Stimulated activated memory B cell treated with anti-CD40 and anti-IgM and Interleukin-4, amounts not matched to agents 10 μg/mL and 1 μg/mL and 100 μg/mL, for 72 hours (primary cell): ENCODE data around the gene TMEM117.
"Not testable (repeated sequence)": the region's sequence is repeated elsewhere in the genome, so short reads cannot be mapped to it uniquely, and the experiment has no call there.

Experiments used
- ATAC-seq: fragments of 150-1000 bp; cut with Tn5 transposase; 2 replicates; pipeline ENCODE4 v1.10.0; 2021
- H3K27ac Mint-ChIP-seq: one replicate; pipeline ENCODE4 v1.8.0; 2022; ENCODE audit warnings: mild to moderate bottlenecking, mixed read lengths
- H3K27me3 Mint-ChIP-seq: one replicate; pipeline ENCODE4 v1.8.0; 2022; ENCODE audit warnings: mixed read lengths
- H3K36me3 Mint-ChIP-seq: one replicate; pipeline ENCODE4 v1.8.0; 2022; ENCODE audit warnings: mixed read lengths
- H3K4me1 Mint-ChIP-seq: one replicate; pipeline ENCODE4 v1.8.0; 2022; ENCODE audit warnings: mixed read lengths
- H3K4me3 Mint-ChIP-seq: one replicate; pipeline ENCODE4 v1.8.0; 2022; ENCODE audit warnings: mild to moderate bottlenecking, moderate library complexity, mixed read lengths
- H3K9me3 Mint-ChIP-seq: one replicate; pipeline ENCODE4 v1.8.0; 2022; ENCODE audit warnings: mixed read lengths

TMEM117 gene

DNA sequence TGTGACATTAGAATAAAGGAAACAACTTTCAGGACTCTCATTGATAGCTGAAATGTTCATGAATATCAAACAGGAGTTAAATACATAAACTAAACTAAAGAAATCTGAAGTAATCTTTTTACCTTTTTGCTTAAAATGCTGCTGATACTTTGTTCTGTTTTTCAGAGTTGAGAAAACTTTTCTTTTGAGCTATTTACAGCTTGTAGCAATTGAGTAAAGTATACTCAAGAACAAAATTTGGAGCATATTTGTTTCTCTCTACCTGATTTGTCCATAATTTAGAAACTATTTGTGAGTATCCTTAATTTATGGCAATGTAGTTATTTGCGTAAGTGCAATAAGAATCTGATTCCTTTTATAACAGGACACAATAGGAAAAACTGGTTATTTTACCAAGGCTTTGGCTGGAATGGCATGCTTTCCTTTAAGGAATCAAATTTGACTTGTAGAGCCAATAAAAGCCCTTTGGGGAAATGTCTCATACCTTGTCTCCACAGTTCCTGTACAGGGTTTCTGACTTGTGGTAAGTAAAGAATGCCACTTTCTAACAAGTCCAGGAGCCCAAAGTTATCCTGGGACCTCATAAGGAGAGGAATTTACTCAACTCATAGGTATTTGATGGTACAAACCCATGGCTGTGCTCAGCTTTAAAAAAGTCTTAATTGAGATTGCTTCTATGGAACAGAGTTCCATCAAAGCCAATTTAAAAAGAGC, 195.7 kb downstream of the TMEM117 start:
- no peaks in the 10 kb centered on the region for H3K9me3 Mint-ChIP-seq
- no peaks in the 10 kb centered on the region for H3K27me3 Mint-ChIP-seq
- peaks cover 24% of the 10 kb centered on the region for H3K36me3 Mint-ChIP-seq
- no peak overlapping the region for H3K27ac Mint-ChIP-seq
- H3K4me1 Mint-ChIP-seq, result no peaks in the 10 kb centered on the region
- H3K4me3 Mint-ChIP-seq, result no peak overlapping the region
- ATAC-seq, result no peak

DNA sequence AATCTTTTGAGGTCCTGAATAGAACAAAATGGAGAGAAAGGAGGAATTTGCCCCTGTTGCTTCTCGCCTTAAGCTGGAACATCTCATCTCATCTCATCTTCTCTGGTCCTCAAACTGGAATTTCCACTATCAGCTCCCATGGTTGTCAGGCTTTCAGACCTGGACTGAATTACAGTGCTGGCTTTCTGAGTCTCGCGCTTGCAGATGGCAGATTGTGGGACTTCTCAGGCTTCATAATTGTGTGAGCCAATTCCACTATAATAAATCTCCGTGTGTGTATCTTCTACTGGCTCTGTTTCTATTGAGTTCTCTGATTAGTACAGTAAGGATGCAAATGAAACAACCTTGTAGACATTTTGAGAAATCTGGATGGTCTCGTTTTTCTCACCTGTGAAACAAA, 199.0 kb downstream of the TMEM117 start:
- Mint-ChIP-seq H3K9me3 (no peaks in the 10 kb centered on the region), H3K36me3 (peaks cover 23% of the 10 kb centered on the region), H3K4me3 (no peak overlapping the region), H3K4me1 (no peaks in the 10 kb centered on the region), H3K27me3 (no peaks in the 10 kb centered on the region), H3K27ac (no peak overlapping the region)
- no peak for ATAC-seq

DNA sequence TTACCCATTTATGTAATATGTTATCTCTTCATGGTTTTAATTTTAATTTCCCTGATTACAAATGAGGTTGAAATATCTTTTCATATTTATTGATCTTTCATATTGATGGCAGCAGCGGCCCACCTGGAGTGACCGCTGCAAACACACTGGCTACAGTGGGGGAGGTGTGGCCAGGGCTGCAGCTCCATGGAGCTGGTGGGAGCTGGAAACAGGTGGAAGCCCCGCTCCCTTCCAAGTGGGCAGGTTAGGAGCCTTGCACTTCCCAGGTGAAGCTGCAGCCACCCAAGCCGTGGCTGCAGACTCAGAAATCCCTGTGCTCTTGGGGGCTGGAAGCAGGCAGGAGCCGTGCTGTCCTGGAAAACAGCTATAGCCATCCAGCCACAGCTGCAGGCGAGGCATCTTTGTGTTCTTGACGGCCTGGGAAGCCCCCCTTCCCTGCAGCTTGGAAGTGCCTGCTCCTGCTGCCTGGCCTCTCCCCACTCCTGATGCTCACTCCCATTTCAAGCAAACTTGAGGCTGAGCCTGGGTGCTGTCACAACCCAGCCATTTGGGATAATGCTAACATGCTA, 201.1 kb downstream of the TMEM117 start:
- Mint-ChIP-seq H3K27ac (no peak overlapping the region), H3K9me3 (no peaks in the 10 kb centered on the region), H3K4me1 (no peaks in the 10 kb centered on the region), H3K27me3 (no peaks in the 10 kb centered on the region), H3K36me3 (peaks cover 25% of the 10 kb centered on the region), H3K4me3 (no peak overlapping the region)
- no peak for ATAC-seq

DNA sequence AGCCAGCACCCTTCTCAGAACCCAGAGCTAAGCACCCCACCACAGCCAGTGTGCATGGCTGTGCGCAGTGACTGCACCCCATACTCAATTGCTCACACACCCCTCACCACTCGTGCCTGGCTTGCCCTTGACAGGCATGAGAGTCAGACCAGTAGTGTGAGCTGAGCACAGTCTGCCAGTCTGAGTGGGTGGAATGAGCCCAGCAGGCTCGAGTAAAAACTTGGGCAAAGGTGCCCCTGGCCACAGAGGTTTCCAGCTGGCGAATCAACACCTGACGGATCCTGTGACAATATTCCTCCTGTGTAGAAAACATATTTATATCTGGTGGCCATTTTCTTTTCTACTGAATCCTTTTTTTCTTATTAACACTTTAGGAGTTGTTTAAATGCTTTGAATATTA, 202.5 kb downstream of the TMEM117 start:
- Mint-ChIP-seq H3K27me3 (no peaks in the 10 kb centered on the region), H3K4me3 (no peak overlapping the region), H3K36me3 (peaks cover 25% of the 10 kb centered on the region), H3K27ac (no peak overlapping the region), H3K4me1 (no peaks in the 10 kb centered on the region), H3K9me3 (no peaks in the 10 kb centered on the region)
- ATAC-seq, result peak; percentile 34

DNA sequence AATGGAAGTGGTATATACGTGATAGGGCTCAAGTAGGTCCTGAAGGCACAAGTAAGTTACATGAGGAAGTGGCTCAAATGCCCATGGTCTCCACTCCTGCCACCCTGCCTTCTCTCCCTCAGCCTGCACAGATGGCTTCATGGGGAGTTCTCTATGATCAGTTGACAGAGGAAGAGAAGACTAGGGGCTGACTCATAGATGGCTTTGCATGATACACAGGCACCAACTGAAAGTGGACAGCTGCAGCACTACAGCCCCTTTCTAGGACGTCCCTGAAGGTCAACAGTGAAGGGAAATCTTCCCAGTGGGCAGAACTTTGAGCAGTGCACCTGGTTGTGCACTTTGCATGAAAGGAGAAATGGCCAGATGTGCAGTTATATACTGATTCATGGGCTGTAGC, 208.6 kb downstream of the TMEM117 start:
- not testable (repeated sequence) for H3K4me1 Mint-ChIP-seq, H3K9me3 Mint-ChIP-seq, H3K27me3 Mint-ChIP-seq, H3K27ac Mint-ChIP-seq, ATAC-seq, H3K4me3 Mint-ChIP-seq
- H3K36me3 Mint-ChIP-seq, result peaks cover 30% of the 10 kb centered on the region

DNA sequence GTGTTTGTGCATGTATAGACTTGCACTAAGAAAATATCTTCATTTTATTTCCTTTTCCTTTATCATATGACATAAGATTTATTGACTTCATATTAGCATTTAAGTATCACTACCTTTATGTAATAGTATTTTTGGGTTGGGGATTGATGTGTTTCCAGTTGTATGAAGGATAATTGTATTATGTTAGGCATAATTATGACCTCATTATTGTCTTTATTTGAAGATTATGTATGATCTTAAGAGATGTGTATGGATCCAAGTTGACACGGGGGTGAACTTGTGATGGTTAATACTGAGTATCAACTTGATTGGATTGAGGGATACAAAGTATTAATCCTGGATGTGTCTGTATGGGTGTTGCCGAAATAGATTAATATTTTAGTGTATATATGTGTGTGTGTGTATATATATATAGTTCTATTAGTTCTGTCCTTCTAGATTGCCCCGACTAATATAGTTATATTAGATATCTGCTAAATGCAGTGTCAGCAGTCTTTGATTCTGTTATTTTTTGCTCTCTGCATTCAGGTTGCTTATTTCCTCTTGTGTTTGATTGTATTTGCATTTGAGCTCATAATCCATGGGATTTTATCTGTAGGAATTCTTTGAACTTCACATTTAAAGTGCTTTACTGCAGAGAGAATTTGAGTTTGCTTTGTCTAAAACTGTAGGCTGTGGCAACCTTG, 211.0 kb downstream of the TMEM117 start:
- peaks cover 26% of the 10 kb centered on the region for H3K36me3 Mint-ChIP-seq
- ATAC-seq, result no peak
- H3K4me3 Mint-ChIP-seq, result no peak overlapping the region
- H3K27ac Mint-ChIP-seq, result no peak overlapping the region
- H3K9me3 Mint-ChIP-seq, result no peaks in the 10 kb centered on the region
- H3K4me1 Mint-ChIP-seq, result no peaks in the 10 kb centered on the region
- H3K27me3 Mint-ChIP-seq, result no peaks in the 10 kb centered on the region

DNA sequence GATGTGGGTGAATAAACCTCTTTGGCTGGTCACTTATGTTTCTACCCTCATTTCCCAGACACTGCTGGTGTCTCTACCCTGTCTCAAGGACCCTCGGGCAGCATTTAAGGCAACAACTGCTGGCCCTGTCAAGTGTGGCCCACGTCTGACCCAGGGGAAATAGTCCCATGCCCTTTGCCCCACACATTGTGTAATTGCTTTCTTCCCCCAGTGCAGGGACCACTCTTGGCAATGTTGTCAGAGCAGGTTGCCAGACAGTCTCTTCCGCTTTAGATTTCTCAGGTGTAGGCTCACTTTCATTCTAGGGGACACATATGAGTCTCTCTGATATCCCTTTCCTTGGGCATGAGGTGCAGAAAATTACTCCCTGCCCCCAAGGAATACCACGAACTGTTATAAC, 216.7 kb downstream of the TMEM117 start:
- H3K36me3 Mint-ChIP-seq, result no peaks in the 10 kb centered on the region
- H3K4me1 Mint-ChIP-seq, result no peaks in the 10 kb centered on the region
- H3K4me3 Mint-ChIP-seq, result no peak overlapping the region
- H3K27me3 Mint-ChIP-seq, result no peaks in the 10 kb centered on the region
- no peak overlapping the region for H3K27ac Mint-ChIP-seq
- no peaks in the 10 kb centered on the region for H3K9me3 Mint-ChIP-seq
- no peak for ATAC-seq

DNA sequence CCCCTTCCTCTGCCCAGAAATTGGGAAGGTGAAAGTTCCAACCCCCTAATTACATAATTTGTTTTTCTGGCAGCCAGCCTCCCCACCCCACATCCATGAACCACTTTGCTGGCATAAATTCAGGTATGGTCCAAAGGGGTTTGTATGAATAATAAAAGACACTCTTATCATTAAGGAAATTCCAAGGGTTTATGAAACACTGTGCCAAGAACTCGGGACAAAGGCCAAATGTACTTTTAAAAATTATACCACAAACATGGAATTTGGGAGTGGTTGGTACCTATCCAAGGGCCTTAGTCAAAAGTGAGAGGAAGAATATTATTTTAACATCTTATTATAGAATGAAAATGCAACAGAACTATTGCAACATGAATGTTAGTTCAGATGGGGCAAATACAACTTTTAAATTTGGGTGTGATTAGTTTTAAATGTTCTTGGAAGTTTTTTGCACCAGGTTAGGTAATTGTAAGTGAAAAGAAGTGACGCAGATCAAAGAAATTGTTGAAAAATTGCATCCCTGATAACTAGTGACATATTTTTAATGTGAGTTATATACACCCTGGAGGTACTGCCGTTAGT, 217.8 kb downstream of the TMEM117 start:
- H3K27ac Mint-ChIP-seq, result no peak overlapping the region
- H3K4me3 Mint-ChIP-seq, result no peak overlapping the region
- H3K27me3 Mint-ChIP-seq, result no peaks in the 10 kb centered on the region
- no peak for ATAC-seq
- no peaks in the 10 kb centered on the region for H3K9me3 Mint-ChIP-seq
- H3K4me1 Mint-ChIP-seq, result no peaks in the 10 kb centered on the region
- no peaks in the 10 kb centered on the region for H3K36me3 Mint-ChIP-seq

DNA sequence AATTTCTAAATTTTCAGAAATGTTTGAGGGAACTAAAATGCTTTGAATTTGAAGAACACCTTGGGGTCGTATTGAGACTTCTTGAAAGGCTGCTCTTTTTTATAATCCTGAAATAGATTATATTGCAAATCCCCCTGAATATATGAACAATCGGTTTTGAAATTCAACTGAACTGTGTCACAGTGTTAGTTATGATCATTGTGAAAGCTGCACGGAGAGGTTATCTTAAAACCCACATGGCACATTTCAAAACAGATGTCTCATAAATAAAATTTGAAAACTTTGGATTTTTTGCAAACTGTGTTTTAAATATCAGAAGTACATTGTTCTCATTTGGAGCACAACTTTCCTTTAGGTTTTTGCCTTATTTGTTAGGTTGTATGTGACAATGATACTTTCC, 218.4 kb downstream of the TMEM117 start:
- no peaks in the 10 kb centered on the region for H3K27me3 Mint-ChIP-seq
- no peaks in the 10 kb centered on the region for H3K36me3 Mint-ChIP-seq
- no peak overlapping the region for H3K27ac Mint-ChIP-seq
- no peak for ATAC-seq
- no peaks in the 10 kb centered on the region for H3K4me1 Mint-ChIP-seq
- H3K4me3 Mint-ChIP-seq, result no peak overlapping the region
- no peaks in the 10 kb centered on the region for H3K9me3 Mint-ChIP-seq

DNA sequence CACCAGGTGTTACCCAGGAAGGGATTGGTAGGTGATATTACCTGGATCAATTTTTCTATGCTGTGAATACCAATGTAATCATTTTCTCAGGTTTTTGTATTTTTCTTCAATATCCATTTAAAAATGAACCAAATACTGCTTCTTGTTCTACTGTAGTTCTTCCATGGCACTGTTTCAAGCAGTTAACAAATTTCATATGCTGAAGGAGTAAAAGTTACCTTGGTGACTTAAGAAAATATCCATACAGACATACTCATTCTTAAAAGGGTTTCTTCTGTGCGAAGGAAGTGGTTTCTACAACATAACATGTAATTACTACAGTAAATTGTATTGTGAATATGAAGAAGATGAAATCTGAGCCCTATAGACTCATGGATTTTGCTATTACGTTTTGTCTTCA, 222.5 kb downstream of the TMEM117 start:
- ATAC-seq, result no peak
- Mint-ChIP-seq H3K36me3 (no peaks in the 10 kb centered on the region), H3K4me1 (no peaks in the 10 kb centered on the region), H3K4me3 (no peak overlapping the region), H3K9me3 (no peaks in the 10 kb centered on the region), H3K27ac (no peak overlapping the region), H3K27me3 (no peaks in the 10 kb centered on the region)

DNA sequence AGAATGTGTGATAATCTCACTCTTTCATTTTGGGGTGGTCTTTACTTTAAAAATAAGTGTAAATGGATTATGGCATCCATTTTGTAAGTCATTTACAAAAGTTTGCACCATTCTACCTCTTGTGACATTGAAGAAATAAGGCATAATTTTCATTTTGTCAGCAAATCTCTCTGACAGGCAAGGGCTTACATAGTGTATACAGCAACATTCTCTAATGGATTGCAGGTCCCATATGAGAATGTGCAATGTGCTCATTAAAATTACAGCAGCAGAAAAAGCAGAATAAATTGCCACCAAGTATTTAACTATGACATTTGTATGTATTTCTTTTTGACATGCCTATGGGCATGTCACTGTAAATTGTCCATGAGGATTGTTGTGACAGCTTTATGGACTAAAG, 223.6 kb downstream of the TMEM117 start:
- no peaks in the 10 kb centered on the region for H3K27me3 Mint-ChIP-seq
- H3K4me1 Mint-ChIP-seq, result no peaks in the 10 kb centered on the region
- no peaks in the 10 kb centered on the region for H3K36me3 Mint-ChIP-seq
- no peaks in the 10 kb centered on the region for H3K9me3 Mint-ChIP-seq
- H3K4me3 Mint-ChIP-seq, result no peak overlapping the region
- ATAC-seq, result no peak
- H3K27ac Mint-ChIP-seq, result no peak overlapping the region

DNA sequence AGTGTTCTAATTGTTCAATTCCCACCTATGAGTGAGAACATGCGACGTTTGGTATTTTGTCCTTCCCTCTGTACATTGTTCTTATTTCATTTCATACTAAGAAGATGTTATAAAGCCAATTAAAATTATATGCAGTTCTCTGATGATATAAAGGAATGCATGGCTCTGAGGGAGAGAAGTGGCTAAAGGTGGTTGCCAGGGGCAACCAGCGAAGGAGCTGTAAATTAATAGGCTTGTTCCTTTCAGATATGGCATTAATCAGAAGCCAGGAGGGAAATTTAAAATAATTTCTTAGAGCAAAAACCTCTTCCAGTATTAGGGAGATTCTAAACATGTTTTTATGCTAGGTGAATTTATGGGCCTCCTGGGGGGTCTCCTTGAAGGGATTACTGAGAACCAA, 227.8 kb downstream of the TMEM117 start:
- no peak for ATAC-seq
- no peaks in the 10 kb centered on the region for H3K4me1 Mint-ChIP-seq
- no peaks in the 10 kb centered on the region for H3K36me3 Mint-ChIP-seq
- no peak overlapping the region for H3K4me3 Mint-ChIP-seq
- no peaks in the 10 kb centered on the region for H3K9me3 Mint-ChIP-seq
- H3K27me3 Mint-ChIP-seq, result no peaks in the 10 kb centered on the region
- H3K27ac Mint-ChIP-seq, result no peak overlapping the region

DNA sequence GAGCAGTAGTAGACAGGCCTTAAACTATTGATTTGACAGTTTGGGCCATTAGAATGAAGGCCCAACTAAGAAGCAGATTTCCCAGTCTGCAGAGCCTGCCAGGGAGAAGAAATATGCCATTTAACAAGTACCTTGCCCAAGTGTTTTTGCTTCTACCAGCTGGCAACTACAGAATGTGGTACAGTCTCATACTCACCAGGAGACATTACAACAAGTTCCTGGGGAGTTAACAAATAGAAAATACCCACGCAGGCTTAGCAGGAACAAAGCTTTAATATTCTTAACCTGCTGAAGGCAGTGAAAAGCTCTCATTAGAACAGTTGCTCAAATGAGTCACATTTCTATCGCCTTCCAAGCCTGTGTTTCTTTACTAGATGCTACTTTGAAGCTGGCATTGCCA, 241.0 kb downstream of the TMEM117 start:
- peaks cover 6% of the 10 kb centered on the region for H3K36me3 Mint-ChIP-seq
- ATAC-seq, result no peak

DNA sequence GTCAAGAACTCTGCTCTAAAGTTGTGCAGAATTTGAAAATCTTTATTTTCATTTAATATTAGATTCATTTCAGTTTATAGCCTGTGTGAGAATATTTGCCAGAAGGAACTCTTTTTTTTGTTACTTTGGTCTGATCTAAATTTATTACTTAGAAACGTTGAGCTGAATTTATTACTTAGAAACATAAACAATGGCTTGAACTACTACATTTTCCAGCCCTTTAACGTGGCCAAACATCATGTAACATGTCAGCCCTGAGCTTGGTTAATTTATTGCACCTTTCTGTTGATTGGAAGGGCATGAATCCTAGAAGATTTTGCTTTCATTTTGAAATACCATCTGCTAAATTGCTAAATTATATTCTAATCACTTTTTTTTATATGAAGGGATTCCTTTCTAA, 241.4 kb downstream of the TMEM117 start:
- Mint-ChIP-seq H3K4me3 (no peak overlapping the region), H3K9me3 (peaks cover 2% of the 10 kb centered on the region)

More for the DNA sequence above, 241.0 kb downstream of the TMEM117 start:
- peaks cover 2% of the 10 kb centered on the region for H3K9me3 Mint-ChIP-seq
- H3K27ac Mint-ChIP-seq, result no peak overlapping the region
- no peaks in the 10 kb centered on the region for H3K4me1 Mint-ChIP-seq
- H3K27me3 Mint-ChIP-seq, result no peaks in the 10 kb centered on the region
- no peak overlapping the region for H3K4me3 Mint-ChIP-seq

DNA sequence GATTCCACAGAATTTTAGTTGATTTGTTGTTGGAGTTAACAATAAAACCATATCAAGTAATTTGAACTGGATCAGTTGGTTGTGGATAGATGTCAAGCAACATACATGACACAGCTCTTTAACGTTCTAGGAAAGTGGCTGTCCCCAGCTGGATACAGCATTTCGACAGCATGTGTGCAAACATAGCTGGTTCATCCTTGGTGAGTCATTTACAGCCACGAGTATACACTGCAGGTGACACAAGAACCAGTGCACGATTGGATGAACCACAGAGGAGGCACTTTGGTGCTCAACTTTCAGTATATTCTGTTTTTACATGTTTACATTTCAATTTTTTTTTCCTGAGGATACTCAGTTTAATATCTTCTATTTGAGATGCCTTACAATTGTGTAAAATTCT, 242.4 kb downstream of the TMEM117 start:
- Mint-ChIP-seq H3K36me3 (peaks cover 5% of the 10 kb centered on the region), H3K9me3 (peaks cover 2% of the 10 kb centered on the region), H3K4me3 (no peak overlapping the region), H3K27me3 (no peaks in the 10 kb centered on the region), H3K27ac (no peak overlapping the region), H3K4me1 (no peaks in the 10 kb centered on the region)
- no peak for ATAC-seq

More for the DNA sequence above, 241.4 kb downstream of the TMEM117 start:
- H3K4me1 Mint-ChIP-seq, result no peaks in the 10 kb centered on the region
- H3K36me3 Mint-ChIP-seq, result peaks cover 6% of the 10 kb centered on the region
- no peak for ATAC-seq
- no peaks in the 10 kb centered on the region for H3K27me3 Mint-ChIP-seq
- no peak overlapping the region for H3K27ac Mint-ChIP-seq

DNA sequence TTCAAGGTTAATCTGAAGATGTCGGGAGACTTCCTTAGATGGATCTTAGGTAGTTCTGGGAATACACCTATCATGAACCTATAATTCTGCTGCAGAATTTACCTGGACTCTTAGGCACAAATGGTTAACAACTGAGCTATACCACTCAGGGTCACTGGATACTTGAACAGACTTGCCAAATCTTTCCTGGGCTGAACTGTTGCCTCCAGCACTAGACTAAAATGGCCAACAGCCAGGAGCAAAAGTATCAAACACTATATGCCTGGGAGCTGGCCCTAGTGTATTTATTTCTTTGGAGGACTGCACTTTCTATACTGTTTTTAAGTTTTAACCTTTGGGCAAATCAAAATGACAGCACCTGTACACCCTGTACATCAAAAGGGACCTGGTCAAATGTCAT, 252.8 kb downstream of the TMEM117 start:
- H3K4me3 Mint-ChIP-seq, result no peak overlapping the region
- H3K27me3 Mint-ChIP-seq, result no peaks in the 10 kb centered on the region
- H3K4me1 Mint-ChIP-seq, result no peaks in the 10 kb centered on the region
- H3K36me3 Mint-ChIP-seq, result peaks cover 16% of the 10 kb centered on the region
- no peak overlapping the region for H3K27ac Mint-ChIP-seq
- no peaks in the 10 kb centered on the region for H3K9me3 Mint-ChIP-seq
- ATAC-seq, result no peak
